ENCODE measurements around the gene DOK3.
"Not testable (repeated sequence)": the region's sequence is repeated elsewhere in the genome, so short reads cannot be mapped to it uniquely, and the experiment has no call there.

The DOK3 gene

DNA sequence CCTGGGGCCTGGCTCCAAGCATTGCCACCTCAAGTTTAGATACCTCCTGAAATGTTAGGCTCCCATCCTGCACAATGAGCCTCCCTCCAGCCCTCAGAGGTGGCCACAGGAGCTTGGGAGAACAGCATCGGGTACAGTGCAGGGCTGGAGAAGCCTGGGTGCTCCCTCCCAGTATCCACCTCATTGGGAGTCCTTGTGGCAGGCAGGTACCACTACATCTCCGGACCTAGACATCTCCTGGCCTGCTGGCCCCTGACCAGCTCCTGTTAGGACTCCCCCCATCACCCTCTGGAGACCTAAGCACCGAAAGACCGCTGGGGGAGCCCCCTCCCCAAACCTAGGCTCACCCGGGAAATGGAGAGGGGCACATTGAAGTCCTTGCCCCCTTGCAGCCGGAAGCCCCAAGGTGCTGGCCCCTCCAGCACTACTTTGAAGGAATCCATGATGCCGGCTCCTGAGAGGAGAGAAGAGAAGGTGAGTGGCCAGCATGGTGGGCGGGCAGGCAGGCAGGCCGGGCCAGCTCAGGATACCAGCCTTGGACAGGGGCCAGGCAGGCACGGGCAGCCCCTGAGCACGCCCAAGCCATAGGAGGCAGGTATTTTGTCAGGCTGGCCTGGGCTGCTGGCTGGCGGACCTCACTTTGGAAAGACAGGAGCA, 13.4 kb downstream of the DOK3 start:
- DNase-seq = no peak

DNA sequence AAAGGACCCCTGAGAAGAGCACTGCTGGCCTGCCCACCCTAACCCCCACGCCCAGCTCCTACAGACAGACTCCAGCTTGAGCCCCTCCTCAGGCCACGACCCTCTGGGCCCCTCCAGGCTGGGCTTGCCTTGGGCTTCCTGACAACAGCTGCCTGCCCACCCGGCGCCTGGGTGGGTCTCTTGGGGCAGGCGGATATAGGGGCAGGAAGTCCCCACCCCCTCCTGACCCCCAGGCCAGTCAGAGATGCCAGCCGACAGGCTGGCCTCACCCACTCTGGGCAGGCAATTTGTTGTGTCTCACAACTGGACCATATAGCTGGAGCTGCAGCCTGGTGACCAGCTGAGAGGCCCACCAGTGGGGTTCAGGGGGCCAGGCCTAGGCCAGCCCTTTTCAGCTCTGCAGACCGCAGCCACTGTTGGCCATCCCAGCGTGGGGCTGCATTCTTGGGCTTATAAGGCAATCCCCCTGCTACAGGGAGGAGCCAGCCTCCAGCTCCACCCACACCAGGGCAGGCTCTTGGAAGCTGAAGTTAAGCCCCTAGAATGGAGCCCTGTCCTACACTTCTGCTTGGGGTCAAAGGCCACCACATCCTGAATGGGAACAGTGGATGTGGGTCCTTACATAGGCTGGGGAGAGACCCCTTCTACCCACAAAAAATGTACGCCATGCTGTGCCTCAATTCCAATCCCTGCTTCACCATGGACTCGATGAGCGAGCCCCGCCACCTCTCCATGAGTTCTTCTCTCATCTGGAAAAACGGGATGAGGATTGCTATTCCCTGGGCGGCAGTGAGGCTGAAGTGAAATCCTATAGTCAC, 14.2 kb downstream of the DOK3 start:
- DNase-seq = no peak

DNA sequence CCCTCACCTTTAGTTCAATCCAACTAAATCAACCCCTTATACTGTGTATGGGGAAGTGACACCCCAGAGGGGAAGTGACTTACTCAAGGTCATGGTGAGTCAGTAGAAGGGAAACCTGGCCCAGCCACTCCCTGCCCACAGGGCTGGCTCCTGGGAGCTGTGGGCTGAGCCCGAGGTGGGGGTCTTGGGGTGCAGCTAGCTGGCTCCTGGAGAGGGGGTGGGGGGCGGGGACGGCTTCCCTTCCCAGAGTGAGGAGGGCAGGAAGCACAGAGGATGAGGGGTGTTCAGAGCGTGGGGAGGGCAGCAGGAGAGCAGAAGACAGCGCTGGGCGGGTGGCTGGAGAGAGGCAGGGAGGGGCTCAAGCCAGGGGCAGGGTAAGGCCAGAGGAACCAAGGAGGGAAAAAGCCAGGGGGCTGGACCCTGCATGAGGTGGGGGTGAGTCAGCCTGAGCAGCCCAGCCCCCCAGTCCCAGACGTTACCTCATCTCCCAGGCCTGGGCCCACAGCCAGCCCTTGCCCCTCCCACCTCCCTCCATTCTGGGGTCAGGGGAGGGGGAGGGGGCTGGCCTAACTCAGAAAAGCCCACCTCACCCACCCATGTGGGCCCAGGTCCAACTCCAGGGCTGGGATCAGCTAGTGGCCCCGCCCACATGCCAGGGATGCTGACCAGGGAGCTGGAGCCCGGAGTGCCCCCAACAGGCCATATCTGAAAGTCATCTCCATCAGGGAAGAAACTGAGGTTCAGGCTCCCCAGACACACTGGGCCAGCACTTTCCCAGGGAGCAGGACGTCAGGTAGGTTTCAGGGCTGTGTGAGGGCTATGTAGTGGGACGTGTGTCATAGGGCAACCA, 15.1 kb downstream of the DOK3 start:
- peak; percentile 43 for DNase-seq

DNA sequence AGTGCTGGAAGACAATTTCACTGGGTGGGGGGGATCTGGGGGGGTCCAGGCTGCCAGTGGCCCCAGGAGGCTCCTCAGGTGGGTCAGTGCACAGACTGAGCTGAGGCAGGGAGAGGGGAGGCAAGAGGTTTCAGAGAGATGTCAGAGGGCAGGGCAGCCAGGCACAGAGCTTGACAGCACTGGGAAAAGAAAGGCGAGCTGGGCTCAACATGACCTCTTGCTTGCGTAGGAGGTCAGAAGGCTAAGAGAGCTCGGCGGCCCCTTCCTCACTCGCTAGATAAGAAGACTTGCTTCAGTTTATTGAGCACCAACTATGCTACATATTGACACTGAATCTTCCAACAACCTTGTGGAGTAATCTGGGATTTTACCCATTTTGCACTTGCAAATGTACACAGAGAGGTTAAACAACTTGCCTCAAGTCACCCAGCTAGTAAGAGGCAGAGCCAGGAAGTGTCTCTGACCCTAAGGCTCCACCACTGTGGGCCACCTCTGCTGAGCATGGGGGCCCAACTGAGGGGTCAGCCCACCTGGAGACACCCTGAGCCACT, 15.8 kb downstream of the DOK3 start:
- no peak for DNase-seq

DNA sequence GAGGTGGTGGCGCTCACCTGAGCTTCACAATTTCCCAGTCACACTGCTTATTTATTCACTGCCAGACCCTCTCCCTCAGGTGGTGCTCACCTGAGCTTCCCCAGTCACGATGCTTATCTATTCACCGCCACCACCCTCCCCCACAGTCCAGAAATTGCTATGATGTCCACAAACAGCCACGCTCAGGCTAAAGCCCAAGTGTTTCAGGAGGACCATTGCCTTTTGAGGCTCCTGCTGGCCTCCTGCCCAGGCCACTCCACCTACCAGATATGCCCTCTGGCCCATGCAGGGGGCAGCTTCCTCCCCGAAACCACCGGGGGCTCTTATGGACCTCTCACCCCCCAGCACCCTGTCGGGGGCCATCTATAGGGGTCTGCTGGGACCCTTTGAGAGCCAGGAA, 16.8 kb downstream of the DOK3 start:
- no peak for DNase-seq

DNA sequence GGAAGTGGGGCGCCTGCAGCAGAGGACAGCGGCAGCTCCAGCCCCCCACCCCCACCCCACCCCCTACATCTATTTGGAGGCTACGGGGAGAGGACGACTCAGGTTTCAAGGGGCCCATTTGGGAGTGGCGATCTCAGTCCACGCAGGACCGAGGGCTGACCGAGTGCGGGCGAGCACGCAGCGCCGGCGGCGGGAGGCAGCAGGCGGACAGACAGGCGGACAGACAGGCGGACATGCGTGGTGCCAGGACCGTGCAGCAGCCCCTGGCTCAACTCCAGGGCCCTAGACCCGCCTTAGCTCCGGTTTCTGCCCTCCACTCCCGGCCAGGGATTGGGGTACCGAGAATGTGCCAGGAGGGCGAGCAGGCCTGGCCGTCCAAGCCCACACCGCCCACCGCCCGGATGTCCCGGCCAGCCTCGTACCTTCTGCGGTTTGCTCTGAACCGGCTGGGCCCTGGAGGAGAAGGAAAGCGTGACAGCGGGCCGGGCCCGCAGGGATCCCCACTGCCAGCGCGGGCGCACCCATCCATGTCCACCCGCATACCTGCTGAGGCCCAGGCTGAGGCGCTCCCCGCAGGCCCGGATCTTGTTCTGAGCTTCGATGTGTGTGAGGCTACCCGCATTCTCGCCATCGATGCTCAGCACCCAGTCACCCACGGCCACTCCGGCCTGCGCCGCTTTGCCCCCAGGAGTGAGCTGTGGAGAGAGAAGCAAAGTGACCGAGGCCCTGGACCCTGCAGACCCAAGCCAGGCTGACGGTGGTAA, 17.5 kb downstream of the DOK3 start:
- DNase-seq = no peak

DNA sequence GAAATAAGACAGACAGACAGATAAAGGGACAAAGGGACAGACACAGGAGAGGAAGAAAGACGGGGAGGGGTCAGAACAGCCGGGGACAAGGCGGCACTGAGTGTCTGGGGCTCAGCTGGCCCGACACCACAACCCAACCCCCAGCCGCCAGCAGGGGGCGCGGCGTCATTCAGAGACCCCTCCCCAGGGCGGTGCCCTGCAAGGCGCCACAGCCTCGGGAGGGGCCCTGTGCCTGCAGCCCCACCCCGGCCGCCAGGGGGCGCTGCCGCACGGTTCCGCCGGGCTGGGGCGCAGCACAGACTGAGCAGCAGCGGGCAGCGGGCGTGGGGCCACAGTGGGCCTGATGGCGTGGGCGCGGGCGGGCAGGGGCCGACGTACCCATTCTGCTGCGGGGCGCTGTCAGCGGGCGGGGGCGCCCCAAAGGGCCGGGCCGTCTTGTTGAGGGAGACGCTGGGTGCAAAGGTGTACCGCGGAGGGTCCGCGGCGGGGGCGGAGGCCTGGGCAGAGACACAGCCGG, 18.1 kb downstream of the DOK3 start:
- DNase-seq = peak; percentile 26

DNA sequence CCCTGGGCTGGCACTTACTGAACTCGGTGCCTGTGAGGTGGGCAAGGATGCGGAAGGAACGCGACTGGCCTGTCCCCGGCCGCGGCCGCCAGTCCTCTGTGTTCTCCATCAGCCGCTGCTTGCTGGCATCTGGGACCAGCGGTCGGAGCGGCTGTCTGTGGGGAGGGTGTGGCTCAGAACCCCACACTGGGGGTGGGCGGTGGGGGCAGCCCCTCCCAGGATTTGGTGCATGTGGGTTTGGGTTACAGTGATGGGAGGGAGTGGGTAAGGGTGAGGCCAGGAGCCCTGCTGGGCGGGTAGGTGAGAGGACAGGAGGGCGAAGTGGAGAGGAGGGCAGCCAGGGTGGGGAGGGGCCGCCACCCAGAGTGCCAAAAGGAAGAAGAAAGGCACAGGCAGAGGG, 18.6 kb downstream of the DOK3 start:
- no peak for DNase-seq

DNA sequence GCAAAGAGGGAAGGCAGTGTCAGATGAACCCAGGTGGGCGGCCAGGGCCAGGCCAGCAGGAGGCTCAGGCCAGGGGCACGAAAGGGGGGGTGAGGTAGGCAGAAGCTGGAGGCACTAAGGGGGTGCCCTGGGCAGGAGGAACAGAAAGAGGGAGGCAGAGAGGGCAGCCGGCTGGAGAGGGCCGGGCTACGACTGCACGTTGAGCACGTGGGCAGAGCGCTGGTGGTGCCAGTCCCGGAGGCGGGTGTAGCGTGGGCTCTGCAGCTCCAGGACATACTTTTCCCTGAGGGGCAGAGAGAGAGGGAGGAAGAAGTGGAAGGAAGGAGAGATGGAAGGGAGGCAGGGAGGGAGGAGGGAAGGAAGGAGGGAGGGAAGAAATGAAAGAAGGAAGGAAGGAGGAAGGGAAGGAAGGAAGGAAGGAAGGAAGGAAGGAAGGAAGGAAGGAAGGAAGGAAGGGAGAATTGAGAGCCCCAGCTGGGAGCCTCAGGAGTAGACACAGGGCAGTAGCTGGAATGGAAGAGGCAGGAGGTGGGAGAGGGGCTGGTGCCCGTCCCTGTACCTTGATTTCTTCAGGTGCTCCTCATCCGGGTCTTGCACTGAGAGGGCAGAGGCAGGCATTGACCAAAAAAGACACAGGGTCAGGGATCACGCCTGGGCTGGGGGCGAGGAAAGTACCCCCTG, 19.2 kb downstream of the DOK3 start:
- DNase-seq = no peak

DNA sequence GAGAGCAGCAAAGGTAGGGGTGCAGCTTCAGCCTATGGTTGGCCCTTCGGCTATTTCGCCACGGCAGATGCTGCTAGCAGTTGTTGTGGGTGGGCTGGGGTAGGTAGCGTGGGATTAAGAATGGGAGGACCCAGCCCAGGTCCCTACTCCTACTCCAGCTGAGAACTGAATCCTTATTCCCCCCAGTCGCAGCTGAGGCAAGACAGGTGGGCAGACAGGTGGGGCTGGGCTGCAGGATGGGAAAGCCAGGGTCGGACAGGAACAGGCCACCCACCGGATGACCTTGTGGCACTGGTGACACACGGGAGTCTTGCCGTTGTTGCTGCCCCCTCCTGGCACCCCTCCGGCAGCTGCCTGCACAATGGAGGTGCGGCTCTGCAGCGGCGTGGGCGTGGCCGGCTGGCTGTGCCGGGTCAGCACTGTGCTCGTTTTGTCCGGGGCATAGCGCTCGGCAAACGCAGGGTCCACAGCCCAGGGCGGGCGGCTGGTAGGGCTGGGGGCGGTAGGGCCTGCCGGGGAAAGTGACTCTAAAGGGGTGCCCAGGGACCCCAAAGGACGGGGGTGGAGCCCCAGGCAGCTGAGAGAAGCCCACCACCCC, 20.4 kb downstream of the DOK3 start:
- no peak for DNase-seq

DNA sequence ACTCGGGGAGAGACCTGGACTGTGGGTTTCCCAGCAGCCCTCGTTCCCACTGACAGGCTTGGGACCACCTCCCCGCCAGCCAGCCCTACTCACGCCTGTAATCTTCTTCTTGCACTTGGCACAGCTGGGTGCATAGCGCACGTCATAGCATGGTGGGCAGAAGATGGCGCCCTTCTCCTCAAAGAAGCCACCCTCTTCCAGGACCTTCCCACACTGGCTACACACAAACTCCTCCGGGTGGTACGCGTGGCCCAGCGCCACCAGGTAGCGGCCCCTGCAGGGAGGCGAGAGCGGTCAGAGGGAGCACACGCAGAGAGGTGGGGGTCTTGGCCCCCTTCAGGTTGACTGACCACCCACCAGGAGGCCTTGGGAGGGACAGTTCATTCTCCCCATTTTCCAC, 21.7 kb downstream of the DOK3 start:
- DNase-seq = no peak

DNA sequence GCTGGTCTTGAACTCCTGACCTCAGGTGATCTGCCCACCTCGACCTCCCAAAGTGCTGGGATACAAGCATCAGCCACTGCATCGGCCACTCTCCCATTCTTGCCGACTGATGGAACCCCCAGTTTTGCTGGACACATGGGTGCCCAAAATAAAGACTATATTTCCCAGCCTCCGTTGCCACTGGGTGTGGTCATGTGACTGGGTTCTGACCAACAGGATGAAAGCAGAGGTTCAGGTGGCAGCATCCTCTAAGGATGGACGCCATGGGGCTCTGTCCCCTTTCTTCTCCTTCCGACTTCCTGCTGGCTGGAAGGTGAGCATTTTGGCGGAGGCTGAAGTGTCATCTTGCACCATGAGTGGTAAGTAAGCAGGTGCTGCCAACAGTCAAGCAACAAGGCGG, 22.5 kb downstream of the DOK3 start:
- no peak for DNase-seq

DNA sequence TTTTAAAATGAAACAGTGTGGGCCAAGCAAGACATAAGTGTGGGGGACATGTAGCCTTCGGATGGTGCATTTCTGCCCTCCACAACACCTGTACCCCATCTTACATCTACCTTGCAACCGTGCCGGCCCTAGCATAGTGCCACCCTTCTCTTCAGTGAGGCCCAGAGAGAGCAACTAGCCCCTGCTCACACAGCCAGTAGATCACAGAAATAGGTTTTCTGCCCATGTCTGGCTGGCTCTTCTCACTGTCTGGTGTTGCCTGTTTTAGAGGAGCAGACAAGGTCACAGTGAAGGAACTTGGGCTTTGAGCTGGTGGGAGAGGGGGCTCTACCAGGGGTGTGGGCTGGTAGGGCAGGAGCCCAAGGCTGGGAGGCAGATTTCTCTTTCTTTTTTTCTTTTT, 23.4 kb downstream of the DOK3 start:
- no peak for DNase-seq

DNA sequence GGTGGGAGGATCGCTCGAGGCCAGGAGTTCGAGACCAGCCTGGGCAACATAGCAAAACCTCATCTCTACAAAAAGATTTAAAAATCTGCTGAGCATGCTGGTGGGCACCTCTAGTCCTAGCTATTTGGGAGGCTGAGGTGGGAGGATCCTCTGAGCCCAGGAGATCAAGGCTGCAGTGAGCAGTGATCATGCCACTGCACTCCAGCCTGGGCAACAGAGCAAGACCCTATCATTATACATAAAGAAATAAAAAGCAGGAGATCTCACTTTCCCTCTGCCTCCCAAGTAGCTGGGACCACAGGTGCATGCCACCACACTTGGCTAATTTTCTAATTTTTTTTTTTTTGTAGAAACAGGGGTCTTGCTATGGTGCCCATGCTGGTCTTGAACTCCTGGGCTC, 23.9 kb downstream of the DOK3 start:
- DNase-seq = not testable (repeated sequence)

DNA sequence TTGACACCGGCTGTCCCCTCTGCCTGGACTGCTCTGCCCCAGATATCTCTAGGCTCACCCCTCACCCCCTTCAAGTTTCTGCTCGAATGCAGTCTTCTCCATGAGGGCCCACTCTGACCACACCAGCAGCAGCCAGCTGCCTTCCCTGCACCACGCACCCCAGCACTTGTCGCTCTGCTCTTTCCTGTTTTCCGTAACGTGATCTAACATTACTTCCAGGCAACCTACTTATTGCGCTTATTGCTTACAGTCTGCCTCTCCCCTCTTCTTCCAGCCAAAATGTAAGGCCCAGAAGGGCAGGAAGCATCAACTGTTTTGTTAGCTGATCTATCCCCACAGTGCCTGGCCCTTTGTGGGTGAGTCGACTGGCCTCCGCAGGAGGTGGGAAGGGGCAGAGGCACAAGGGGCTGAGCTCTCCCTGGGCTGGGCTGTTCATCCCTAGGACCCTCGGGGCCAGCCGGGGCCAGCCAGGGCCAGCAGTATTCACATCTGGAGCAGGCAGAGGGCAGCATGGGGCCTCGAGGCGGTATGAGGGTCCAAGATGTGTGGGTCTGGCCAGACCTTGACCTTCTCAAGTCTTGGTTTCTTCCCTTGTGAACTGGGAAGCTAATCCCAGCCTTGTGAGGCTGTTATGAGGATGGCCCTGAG, 24.6 kb downstream of the DOK3 start:
- no peak for DNase-seq

DNA sequence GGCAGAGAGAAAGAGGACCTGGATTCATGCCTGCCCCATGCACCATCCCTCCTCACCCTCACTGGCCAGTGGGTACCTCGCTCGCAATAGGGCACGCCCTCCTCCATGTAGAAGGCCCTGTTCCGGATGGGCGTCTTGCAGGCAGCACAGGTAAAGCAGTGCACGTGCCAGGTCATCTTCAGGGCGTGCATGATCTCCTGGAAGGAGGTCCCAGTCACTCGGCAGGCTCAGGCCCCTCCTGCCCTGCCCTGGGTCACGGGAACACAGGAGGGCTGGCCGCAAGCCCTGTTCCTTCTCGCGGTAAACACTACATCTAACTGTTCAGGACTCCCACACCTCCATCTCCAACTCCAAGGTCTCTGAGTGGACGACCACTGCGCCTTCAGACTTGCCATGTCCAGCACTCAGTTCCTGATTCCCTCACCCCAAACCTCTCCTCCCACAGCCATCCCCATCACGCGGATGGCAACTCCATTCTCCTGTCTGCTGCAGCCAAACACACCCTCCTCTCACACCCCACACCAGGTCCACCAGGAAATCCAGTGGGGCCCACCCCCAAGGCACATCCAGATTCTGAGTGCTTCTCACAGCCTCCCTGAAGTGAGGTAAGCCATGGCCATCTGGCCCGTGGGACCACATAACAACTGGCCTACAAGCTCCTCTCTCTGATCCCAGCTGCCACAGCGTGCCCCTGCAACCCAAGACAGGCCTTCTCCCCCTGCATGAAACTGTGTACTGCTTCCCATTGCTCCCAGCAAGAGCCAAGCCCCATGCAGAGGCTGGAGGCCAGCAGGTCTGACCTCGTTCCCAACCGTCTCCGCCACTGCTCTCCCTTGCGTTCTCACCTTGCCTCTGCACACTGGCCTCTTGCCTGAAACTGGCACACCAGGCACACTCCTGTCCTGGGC, 25.4 kb downstream of the DOK3 start:
- no peak for DNase-seq

DNA sequence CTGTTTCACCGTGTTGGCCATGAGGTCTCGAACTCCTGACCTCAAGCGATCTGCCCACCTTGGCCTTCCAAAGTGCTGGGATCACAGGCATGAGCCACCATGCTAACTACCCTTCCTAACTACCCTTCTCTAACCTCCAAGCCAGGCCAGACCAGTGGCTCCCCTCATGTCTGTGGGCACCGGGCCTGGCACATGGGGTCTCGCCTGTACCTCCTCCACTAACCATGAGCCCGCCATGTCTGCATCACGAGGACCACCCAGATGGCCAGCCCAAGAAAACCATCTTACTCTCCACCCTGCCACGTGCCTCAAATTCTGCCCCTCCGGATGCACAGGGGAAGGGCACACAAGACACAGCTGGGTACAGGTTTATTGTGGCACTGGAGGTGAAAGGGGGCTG, 26.6 kb downstream of the DOK3 start:
- DNase-seq = no peak

DNA sequence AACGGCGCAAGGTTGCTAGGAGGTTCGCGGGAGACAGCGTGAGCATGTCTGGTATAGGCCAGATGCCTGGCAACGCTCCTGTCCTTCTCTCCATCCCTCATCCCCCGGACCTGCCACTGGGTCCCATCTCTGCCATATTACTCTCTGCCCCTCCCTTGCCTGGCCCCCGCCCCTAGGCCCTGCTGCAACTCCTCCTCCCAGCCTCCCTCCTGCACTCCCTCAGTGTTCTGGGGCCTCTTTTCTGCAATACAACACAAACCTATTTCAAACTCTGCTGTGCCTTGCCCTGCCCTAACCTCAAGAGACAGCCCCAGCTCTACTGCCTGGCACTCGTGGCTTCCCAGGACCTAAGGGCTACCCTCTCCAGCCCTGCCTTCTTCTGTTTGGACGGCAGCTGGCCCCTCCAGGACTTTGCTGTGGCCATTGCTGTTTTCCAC, 27.2 kb downstream of the DOK3 start:
- no peak for DNase-seq

DNA sequence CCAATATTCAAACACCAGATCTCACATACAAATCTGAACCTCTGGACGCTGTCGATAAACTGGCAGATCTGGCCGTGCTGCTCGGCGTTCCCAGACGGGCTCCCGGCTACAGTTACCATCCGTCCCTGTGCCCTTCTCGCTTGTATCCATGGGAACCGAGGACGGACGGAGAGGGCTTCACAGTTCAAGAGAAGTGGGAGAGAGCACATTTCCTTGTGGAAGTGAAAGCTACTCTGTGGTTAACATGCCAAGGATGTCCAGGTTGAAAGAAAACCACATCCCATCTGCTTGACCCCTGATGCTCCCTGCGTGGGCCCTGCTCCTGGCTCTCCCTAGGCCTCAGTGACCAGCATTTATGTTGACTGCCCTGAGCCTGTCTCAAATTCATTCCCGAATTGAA, 29.9 kb downstream of the DOK3 start:
- DNase-seq = no peak
